ENCODE results near the gene HIGD2A.

HIGD2A gene

DNA sequence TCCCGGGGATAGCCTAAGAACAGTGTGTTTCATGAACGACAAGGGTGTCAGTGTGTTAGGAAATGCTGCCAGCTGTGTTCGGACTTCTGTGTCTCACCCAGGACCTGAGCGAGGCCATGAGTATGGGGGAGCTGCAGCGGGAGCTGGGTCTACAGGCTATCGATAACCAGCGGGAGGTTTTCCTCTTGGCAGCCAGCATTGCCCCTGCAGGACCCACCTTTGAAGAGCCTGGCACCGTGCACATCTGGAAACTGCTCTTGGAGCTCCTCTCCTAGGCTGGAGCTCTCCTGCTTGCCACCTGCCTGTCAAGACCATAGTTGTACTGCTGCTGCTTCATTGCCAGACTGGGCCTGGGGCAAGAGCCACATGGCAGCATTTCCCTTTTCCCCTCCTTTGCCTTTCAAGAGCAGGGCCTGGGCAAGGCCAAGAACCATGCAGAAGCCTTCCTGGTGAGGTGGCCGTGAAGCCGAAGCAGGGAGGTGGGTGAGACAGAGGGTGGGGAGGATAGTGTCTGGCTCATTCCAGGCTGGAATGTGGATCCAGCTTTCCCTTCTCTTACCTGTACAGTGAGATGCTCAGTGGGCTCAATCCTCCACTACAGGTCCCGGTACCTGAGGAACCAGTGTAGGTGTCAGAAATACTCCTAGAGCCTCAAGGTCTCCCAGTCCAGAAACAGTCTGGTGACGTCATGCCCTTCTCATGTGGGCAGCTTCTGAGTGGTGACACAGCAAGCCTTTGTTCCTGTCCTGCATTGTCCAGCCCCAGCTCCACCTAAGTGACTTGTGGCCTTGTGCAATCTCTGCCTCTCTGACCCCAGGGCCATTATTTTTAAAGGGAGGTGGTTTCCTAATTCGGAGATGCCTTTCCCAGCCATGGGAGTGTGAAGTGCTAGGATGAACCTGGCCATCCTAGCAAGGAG lies 16.7 kb upstream of the HIGD2A start:
- Histone ChIP-seq H3K27me3 (ENCODE audit: control insufficient read depth, insufficient read depth, low read length) (peaks cover 10% of the 10 kb centered on the region), H3K4me1 (ENCODE audit: control insufficient read depth, insufficient read depth, low read length) (no peaks in the 10 kb centered on the region), H3K4me3 (ENCODE audit: low read depth, low read length) (no peak overlapping the region), H3K27ac (ENCODE audit: low read depth, low read length) (no peak overlapping the region), H3K9me3 (ENCODE audit: control insufficient read depth, insufficient read depth, low read depth, low read length) (no peaks in the 10 kb centered on the region), H3K9ac (ENCODE audit: low read length) (no peak overlapping the region), H3K36me3 (ENCODE audit: control insufficient read depth, insufficient read depth, low read length) (peaks cover 13% of the 10 kb centered on the region; the same call in 1 of the 2 replicates)

DNA sequence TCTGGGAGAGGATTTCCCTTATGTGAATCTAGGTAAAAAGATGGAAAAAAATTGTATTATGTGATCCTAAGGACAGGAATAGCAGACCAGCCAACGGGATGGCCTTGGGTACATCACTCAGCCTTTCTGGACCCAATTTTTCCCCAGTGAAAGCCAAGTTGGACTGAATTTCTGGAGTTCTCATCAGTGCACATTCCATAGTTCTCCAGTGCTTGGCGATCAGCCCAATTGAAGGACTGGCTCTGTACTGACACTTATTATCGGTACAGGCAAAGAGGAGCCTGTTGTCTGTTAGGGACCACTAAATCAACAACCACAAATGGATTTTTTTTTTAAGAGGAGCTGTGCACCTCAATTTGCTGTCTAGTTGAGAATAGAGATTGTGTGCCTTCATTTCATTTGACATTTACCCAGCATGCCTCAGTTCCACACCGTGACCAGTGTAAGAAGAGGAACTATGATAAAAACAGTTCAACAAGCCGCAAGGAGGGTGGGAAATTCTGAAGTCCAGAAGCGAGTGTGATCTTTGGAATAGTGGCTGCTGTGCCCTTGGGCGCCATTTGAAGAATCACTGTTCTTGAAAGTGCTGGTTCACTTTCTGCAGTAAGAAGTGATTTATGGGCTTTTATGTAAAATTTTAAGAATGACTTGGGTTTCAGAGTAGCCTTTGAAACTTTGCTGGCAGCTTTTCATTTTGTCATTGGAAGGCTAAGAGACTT lies 15.3 kb upstream of the HIGD2A start:
- no peak overlapping the region for H3K27ac ChIP-seq (ENCODE audit: low read depth, low read length)
- H3K36me3 ChIP-seq (ENCODE audit: control insufficient read depth, insufficient read depth, low read length), result peaks cover 10% of the 10 kb centered on the region; the same call in 1 of the 2 replicates
- no peak overlapping the region for H3K4me3 ChIP-seq (ENCODE audit: low read depth, low read length)
- H3K9me3 ChIP-seq (ENCODE audit: control insufficient read depth, insufficient read depth, low read depth, low read length), result no peaks in the 10 kb centered on the region
- H3K27me3 ChIP-seq (ENCODE audit: control insufficient read depth, insufficient read depth, low read length), result no peaks in the 10 kb centered on the region
- no peaks in the 10 kb centered on the region for H3K4me1 ChIP-seq (ENCODE audit: control insufficient read depth, insufficient read depth, low read length)
- H3K9ac ChIP-seq (ENCODE audit: low read length), result no peak overlapping the region

DNA sequence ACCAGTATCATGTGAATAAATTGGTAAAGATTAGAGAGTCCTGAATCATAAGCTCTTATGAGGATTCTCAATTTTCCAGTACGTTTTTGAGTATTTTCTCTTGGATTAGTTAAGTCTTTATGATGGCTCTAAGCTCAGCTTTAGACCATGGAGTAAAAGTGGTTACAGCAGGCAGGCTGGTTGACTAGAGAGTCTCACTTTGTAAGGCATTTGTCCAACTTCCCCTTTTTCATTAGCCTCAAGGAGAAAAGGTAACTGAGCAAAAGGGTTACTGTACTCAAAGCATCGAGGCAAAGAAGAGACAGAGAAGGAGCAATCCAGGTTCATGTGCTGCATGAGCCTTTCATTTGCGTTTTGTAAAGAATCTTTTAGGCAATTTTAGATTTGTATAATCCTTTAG lies 8.7 kb upstream of the HIGD2A start:
- Histone ChIP-seq H3K4me3 (ENCODE audit: low read depth, low read length) (no peak overlapping the region), H3K9ac (ENCODE audit: low read length) (no peak overlapping the region), H3K9me3 (ENCODE audit: control insufficient read depth, insufficient read depth, low read depth, low read length) (no peaks in the 10 kb centered on the region), H3K27ac (ENCODE audit: low read depth, low read length) (no peak overlapping the region), H3K4me1 (ENCODE audit: control insufficient read depth, insufficient read depth, low read length) (no peaks in the 10 kb centered on the region), H3K27me3 (ENCODE audit: control insufficient read depth, insufficient read depth, low read length) (no peaks in the 10 kb centered on the region), H3K36me3 (ENCODE audit: control insufficient read depth, insufficient read depth, low read length) (peaks cover 54% of the 10 kb centered on the region)

DNA sequence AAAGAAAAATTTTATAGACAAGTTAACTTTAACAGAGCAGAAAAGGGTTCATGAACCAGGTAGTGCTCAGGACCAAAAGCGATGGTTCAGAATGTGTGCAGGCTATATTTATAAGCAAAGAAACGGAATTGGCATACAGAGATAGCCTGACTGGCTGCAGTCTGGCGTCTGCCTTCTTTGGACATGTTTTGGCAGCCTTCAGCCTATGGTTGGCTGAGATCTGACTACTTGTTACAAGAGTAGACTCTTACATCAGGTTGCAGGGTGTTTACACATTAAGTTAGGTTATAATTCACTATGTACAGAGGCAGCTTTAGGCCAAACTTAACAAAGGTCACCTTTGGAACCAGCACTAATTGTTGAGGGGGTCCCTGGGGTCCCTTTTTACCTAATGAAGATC lies 7.1 kb upstream of the HIGD2A start:
- no peak overlapping the region for H3K4me3 ChIP-seq (ENCODE audit: low read depth, low read length)
- H3K27ac ChIP-seq (ENCODE audit: low read depth, low read length), result no peak overlapping the region
- H3K36me3 ChIP-seq (ENCODE audit: control insufficient read depth, insufficient read depth, low read length), result peaks cover 69% of the 10 kb centered on the region
- no peaks in the 10 kb centered on the region for H3K4me1 ChIP-seq (ENCODE audit: control insufficient read depth, insufficient read depth, low read length)
- no peak overlapping the region for H3K9ac ChIP-seq (ENCODE audit: low read length)
- H3K9me3 ChIP-seq (ENCODE audit: control insufficient read depth, insufficient read depth, low read depth, low read length), result no peaks in the 10 kb centered on the region
- H3K27me3 ChIP-seq (ENCODE audit: control insufficient read depth, insufficient read depth, low read length), result no peaks in the 10 kb centered on the region

DNA sequence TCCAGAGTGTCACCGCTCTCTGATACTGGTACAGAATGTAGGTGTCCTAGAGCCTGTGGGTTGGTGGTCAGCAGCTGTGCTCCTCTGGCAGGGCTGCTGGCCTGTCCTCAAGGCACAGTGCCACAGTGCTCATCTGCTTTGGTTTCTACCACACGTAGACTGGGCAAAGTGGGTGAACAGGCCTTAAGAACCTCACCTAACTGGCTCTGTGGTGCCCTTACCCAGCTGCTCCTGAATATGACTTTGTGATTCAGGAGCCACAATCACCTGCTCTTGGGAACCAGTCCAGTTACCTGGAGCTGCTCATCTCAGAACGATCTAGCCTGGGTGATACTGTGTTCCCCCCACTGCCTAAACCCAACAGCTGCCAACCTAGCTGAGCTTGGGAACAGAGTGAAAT lies 6.6 kb upstream of the HIGD2A start:
- Histone ChIP-seq H3K4me1 (ENCODE audit: control insufficient read depth, insufficient read depth, low read length) (peaks cover under 1% of the 10 kb centered on the region; the same call in 1 of the 2 replicates), H3K27ac (ENCODE audit: low read depth, low read length) (no peak overlapping the region), H3K36me3 (ENCODE audit: control insufficient read depth, insufficient read depth, low read length) (peaks cover 74% of the 10 kb centered on the region), H3K9me3 (ENCODE audit: control insufficient read depth, insufficient read depth, low read depth, low read length) (no peaks in the 10 kb centered on the region), H3K27me3 (ENCODE audit: control insufficient read depth, insufficient read depth, low read length) (no peaks in the 10 kb centered on the region), H3K9ac (ENCODE audit: low read length) (no peak overlapping the region), H3K4me3 (ENCODE audit: low read depth, low read length) (no peak overlapping the region)

DNA sequence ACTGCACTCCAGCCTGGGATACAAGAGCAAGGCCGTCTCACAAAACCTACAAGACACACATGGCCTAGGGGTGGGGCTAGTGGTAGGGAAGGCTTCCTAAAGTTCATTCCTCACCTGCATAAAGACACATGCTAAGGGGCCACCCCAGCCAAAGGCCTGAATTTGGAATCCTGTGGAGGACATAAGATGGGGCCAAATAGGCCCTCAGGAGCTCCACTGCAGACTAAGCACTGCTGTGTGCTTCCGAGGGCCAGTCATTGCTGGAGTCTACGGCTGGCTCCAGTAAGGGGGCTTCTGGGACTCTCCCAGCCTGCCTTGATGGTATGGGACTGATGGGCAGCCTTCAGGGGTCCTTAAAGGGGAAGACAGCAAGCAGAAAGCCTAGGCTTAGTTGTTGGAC lies 5.8 kb upstream of the HIGD2A start:
- Histone ChIP-seq H3K4me3 (ENCODE audit: low read depth, low read length) (no peak overlapping the region), H3K4me1 (ENCODE audit: control insufficient read depth, insufficient read depth, low read length) (peaks cover 5% of the 10 kb centered on the region; the same call in 1 of the 2 replicates), H3K9me3 (ENCODE audit: control insufficient read depth, insufficient read depth, low read depth, low read length) (no peaks in the 10 kb centered on the region), H3K27me3 (ENCODE audit: control insufficient read depth, insufficient read depth, low read length) (no peaks in the 10 kb centered on the region), H3K36me3 (ENCODE audit: control insufficient read depth, insufficient read depth, low read length) (peaks cover 76% of the 10 kb centered on the region), H3K27ac (ENCODE audit: low read depth, low read length) (no peak overlapping the region), H3K9ac (ENCODE audit: low read length) (no peak overlapping the region)

DNA sequence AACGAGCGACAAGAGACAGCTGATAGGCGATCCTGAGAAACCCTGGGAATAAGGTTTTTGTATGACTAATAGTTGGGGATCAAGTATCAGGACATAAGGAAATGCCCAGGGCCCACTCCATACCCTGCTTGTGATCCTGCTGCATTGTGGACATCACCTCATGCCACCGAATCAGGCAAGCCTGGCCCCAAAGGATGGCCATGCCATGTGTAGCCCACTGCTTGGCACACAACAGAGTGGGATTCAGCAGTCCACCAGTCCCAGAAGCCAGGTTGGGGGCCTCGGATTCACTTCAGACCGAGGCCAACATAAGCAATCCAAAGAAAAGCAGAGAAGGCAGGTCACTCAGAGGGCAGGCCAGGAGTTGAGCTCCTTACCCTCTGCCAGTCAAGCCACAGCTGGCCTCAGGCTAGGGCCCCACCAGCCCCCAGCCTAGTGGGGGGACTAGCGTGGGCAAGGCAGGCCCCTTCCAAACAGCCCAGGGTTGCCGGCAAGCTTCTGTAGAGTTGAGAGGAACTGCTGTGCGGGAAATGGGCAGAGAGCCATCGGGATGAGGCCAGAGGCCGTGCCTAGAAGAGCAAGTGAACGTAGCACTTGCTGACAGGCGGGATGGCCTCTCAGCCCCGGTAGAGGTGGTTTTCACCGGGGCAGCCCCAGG lies 5.2 kb upstream of the HIGD2A start:
- Histone ChIP-seq H3K9ac (ENCODE audit: low read length) (no peak overlapping the region), H3K27me3 (ENCODE audit: control insufficient read depth, insufficient read depth, low read length) (no peaks in the 10 kb centered on the region), H3K27ac (ENCODE audit: low read depth, low read length) (no peak overlapping the region), H3K36me3 (ENCODE audit: control insufficient read depth, insufficient read depth, low read length) (peaks cover 76% of the 10 kb centered on the region), H3K4me3 (ENCODE audit: low read depth, low read length) (no peak overlapping the region), H3K9me3 (ENCODE audit: control insufficient read depth, insufficient read depth, low read depth, low read length) (no peaks in the 10 kb centered on the region), H3K4me1 (ENCODE audit: control insufficient read depth, insufficient read depth, low read length) (peaks cover 5% of the 10 kb centered on the region; the same call in 1 of the 2 replicates)

DNA sequence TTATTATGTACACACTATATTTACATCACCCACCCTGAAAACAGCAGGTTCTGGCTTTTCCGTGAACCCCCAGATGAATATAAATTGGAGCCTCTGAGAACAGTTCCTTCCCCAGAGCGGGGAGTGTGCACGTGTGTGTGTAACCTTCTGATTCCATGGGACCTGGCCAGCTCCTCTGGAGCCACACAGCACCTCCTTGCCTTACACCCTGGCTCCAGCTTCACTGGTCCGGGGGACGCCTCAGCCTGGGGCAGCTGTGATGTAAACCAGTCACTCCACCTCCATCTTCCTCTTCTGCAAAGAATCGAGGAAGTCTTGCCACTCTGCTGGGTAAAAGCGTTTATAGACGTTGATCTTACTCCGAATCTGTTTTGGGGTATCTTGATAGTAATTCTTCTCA lies 4.6 kb upstream of the HIGD2A start:
- H3K36me3 ChIP-seq (ENCODE audit: control insufficient read depth, insufficient read depth, low read length), result peaks cover 74% of the 10 kb centered on the region
- no peak overlapping the region for H3K27ac ChIP-seq (ENCODE audit: low read depth, low read length)
- no peaks in the 10 kb centered on the region for H3K27me3 ChIP-seq (ENCODE audit: control insufficient read depth, insufficient read depth, low read length)
- no peak overlapping the region for H3K4me3 ChIP-seq (ENCODE audit: low read depth, low read length)
- H3K9ac ChIP-seq (ENCODE audit: low read length), result no peak overlapping the region
- peaks cover 5% of the 10 kb centered on the region; the same call in 1 of the 2 replicates for H3K4me1 ChIP-seq (ENCODE audit: control insufficient read depth, insufficient read depth, low read length)
- H3K9me3 ChIP-seq (ENCODE audit: control insufficient read depth, insufficient read depth, low read depth, low read length), result no peaks in the 10 kb centered on the region

DNA sequence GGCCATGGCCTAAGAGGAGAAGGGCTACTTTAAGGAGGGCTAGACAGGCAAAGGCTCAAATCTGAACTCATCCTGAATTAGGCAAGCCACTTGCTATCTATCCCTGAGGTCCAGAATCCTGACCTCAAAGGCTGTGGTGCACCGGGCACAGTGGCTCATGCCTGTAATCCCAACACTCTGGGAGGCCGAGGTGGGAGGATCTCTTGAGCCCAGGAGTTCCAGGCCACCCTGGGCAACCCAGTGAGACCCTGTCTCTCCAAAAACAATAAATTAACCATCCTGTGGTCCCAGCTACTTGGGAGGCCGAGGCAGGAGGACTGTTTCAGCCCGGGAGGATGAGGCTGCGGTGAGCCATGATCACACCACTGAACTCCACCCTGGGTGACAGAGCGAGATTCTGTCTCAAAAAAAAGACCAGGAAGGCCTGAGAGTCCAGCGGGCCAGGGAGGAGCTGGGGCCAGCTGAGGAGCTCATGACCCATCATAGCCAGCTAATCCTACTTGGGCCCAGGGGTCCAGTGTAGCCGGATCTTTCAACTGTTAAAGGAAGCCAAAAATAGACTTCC lies 4.1 kb upstream of the HIGD2A start:
- peaks cover 69% of the 10 kb centered on the region for H3K36me3 ChIP-seq (ENCODE audit: control insufficient read depth, insufficient read depth, low read length)
- H3K27me3 ChIP-seq (ENCODE audit: control insufficient read depth, insufficient read depth, low read length), result no peaks in the 10 kb centered on the region
- H3K4me1 ChIP-seq (ENCODE audit: control insufficient read depth, insufficient read depth, low read length), result peaks cover 5% of the 10 kb centered on the region; the same call in 1 of the 2 replicates
- H3K4me3 ChIP-seq (ENCODE audit: low read depth, low read length), result no peak overlapping the region
- H3K9ac ChIP-seq (ENCODE audit: low read length), result no peak overlapping the region
- H3K27ac ChIP-seq (ENCODE audit: low read depth, low read length), result no peak overlapping the region
- no peaks in the 10 kb centered on the region for H3K9me3 ChIP-seq (ENCODE audit: control insufficient read depth, insufficient read depth, low read depth, low read length)

DNA sequence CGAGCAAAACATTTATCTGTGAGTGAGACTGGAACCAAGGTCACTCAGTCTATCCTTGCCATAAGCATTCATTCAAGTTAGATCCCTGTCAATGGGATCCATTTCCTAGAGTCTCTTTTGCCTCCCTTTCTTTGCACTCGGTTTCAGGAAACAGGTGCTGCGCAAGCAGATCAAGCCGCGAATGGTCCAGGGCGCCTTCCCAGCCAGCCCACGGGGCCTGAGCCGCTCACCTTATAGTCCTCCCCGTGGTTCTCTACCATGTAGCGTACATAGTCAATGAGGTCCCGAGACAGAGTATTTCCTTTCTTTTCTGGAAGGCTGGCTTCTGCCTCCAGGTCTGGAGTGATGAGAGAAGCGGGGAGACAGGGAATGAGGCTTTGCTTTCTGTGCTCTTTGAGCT lies 3.6 kb upstream of the HIGD2A start:
- H3K9me3 ChIP-seq (ENCODE audit: control insufficient read depth, insufficient read depth, low read depth, low read length), result no peaks in the 10 kb centered on the region
- H3K27ac ChIP-seq (ENCODE audit: low read depth, low read length), result no peak overlapping the region
- H3K4me3 ChIP-seq (ENCODE audit: low read depth, low read length), result no peak overlapping the region
- H3K9ac ChIP-seq (ENCODE audit: low read length), result no peak overlapping the region
- H3K36me3 ChIP-seq (ENCODE audit: control insufficient read depth, insufficient read depth, low read length), result peaks cover 64% of the 10 kb centered on the region
- no peaks in the 10 kb centered on the region for H3K27me3 ChIP-seq (ENCODE audit: control insufficient read depth, insufficient read depth, low read length)
- peaks cover 5% of the 10 kb centered on the region; the same call in 1 of the 2 replicates for H3K4me1 ChIP-seq (ENCODE audit: control insufficient read depth, insufficient read depth, low read length)
